Hematopoietic multipotent progenitor cell treated with erythropoietin and hydrocortisone succinate and interleukin-3 and kit ligand, for 17 days (in vitro differentiated cells): ENCODE results near the gene IL34.

Experiments used
- DNase-seq: peaks from one replicate; pipeline ENCODE4 v3.0.0-alpha.2; 2015; ENCODE audit warnings: low spot score

The IL34 gene

DNA sequence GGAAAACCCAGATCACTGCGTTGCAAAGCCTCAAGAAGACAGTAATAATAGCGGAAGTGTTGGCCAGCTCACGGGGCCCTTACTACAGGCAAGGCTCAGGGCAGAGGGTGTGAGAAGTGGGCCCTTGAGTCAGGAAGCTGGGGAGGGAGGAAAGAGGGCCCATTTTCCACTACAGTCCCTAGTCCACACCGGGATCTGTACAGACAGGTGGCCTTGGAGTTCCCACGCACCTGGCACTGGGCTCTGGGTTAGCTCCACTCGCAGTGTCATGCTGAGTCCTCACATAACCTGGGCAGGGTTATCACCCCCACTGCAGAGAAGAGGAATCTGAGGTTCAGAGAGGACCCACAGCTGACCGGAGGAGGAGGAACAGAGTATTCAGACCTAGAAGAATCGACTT, 56.3 kb downstream of the IL34 start:
- peak; percentile 27 for DNase-seq

DNA sequence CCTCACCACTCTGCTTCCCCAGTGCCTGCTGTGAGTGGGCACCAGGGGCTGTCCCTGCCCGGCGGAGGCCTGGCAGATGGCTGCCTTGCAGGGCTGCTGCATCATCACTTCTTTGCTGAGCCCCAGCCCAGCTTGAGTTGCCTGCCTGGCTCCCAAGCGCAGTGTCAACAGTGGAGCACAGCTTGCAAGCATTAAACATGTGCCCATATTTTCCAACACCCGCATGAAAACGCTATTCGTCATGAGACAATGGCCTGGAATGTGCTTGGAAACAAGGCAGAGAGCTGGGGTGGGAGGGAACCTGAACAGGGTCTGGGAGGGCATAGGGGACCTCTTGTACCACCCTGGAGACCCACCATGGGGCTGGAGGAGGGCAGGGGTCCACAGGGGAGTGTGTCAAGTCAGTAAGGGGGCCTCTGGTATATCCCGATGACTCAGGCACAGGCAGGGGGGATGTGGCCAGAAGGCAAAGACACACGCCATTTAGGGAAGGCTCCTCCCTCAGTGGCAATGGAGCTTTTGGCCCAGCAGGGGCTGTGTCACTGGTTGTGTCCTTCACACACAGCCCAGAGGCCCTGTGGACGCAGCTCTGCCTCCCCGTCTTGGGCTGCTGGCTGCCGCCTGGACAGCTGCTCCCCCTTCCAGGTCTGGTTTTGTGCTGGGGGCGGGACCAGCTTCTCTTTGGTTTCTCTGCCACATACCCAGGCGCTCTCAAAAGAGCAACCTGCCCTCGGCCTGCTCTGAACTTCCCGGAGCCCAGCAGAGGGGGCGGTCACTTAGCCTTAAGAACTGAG, 56.9 kb downstream of the IL34 start:
- DNase-seq, result no peak

DNA sequence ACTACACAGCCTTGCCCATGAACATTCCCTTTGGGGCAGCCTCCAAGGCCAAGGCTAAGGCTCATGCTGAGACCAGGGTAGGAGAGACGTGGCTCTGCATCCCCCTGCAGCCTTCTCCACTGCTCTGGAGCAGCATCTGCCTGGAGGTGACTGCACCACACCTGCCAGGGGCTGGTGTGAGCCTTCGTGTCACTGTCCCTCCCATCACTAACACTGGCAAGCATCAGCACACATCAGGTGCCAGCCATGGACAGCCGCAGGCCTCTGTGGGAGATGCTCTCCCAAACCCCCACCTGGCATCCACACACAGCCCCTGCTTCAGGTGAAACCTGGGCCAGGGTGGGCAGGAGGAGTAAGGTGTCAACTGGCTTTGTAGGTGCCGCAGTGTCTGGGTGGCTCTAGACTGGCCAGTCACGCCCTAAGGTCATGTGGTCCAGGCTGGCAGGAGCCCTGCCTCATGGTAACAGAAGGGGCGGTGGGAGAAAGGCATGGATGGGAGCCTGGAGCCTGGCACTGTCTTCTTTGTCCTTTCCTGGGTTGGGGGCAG, 57.5 kb downstream of the IL34 start:
- no peak for DNase-seq

DNA sequence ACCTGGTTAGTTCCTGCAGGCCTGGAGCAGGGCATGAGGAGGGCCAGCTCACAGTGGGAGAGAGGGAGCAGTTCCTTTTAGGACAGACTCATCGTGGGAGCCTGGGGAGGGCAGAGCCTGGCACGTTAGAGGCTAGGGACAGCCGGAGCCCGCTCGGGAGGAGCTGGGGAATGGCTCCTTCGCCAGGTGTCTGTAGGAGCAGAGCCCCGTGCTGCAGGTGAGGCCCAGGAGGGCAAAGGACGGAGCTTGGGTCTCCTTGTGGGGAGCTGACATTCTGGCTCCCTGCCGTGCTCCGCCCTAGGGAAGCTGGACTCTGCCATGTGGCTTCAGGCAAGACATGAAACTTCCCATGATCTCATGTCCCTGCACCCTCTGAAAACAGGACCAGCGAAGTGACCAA, 58.2 kb downstream of the IL34 start:
- no peak for DNase-seq

DNA sequence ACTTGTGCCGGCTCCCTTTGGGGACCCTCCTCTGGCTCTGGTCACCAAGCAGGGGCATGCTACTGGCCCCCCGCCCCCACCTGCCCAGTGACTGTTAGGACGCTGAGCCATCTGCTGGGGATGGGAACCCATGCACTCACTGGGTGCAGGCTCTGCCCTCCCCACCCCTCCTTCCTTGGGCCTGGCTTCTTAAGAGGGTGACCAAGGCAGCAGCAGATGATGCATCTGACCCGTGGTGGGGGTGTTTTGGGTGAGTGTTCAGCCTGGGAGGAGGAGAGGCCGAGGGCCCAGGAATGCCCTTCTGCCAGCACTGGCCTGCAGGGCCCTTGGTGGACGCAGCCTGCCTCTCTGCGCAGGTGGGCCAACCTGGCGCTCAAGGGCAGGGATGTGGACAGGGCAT, 58.7 kb downstream of the IL34 start:
- no peak for DNase-seq

DNA sequence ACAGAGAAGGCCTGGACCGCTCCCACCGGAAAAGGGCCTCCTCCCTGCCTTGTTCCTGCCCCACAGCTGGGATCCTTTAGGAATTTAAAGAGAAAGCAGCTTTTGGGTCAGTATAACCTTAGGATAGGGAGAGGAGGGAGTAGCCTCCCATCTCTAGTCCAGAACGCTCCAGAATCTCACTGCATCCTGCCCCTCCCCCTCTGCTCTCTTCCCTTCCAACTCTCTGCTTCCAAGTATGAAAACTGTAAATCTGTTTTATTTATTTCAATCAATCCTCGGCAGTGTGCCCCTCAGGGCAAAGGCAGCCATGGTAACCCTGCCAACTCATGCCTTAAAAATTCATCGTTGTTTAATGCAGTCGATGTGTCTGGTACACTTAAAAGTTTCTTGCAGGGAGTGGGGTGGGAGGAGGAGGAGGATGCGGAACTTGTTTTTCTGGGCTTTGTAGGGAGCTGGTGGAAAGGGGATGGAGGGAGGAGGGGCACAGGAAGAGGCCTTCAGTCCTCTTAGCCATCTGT, 60.6 kb downstream of the IL34 start:
- no peak for DNase-seq

DNA sequence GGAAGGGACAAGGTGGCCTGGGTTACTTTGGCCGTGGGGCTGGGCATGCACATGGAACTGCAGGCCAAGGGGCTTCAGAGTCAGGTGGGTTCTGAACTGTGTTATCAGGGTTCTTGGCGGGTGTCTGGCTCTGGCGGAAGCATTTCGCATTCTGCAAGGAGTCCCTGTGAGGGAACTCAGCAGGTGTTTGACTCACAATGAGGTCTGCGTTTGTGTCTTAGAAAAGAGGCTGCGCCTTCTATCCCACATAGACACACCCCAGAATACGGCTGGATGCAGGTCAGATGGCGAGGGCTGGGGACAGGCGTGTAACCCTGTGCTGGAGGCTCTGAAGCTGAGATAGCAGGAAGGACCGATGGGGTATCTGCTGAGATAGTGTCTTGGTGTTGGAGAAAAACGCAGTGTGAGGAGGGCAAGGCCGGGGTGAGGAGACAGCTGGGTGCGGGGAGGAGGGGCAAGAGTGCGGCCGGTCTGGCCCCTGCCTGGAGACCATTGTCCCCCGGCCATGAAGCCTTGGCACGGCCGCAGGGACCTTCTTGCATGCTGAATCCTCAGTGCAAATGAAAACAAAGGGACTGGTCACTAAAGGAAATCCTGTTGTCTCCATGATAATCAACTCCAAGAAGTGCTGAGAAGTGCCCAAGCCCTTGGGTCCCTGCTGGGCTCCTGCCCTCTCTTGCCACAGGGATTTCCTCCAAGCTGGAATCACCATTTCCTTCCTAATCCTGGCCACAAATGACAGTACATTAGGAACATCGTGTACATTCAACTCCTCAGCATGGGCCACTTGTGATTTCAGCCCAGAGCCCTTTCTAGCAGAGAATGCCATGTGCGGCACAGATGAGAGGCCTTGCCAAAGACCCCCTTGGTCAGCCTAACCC, 62.2 kb downstream of the IL34 start:
- no peak for DNase-seq

DNA sequence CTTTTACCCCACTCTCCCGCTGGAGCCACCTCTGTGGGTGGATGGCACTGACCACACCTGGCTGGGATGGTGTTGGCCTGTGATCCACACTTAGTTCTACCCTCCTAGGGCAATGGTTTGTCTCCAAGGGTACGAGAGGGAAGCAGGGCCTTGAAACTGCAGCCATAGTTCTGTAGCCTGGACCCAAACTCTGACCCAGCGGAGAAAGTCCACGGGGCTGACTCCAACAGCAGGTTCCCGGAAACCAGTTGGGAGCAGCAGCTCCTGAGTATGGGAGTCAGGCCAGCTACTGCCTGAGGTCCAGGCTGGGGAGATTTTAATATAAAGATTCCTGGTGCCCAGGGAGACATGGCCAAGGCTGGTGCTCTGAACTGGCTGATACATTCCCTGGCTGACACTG, 63.1 kb downstream of the IL34 start:
- no peak for DNase-seq

DNA sequence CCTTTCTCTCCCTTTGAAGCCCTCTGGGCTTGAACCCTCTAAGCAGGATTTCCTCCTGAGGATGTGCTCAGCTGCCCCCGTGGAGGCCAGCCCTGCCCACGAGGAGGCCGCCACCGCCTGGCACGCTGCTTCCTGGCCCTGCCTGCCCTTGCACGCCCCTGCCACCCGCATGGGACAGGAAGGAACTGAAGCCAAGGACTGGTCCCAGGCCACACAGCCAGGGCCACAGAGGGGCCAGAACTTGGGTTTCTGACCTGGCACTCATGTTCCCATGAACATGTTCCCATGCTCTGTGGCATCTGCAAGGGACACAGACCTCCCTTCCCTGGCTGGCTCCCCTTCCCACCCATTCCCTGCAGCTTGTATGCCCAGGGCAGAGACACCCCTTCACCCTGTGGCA, 63.6 kb downstream of the IL34 start:
- no peak for DNase-seq
